SIG-M5 (cell line): ENCODE measurements around the gene DCST2.

Experiments used
- DNase-seq: peaks from one replicate; lab custom pipeline; 2025; lab: John Stamatoyannopoulos, UW

The DCST2 gene

DNA sequence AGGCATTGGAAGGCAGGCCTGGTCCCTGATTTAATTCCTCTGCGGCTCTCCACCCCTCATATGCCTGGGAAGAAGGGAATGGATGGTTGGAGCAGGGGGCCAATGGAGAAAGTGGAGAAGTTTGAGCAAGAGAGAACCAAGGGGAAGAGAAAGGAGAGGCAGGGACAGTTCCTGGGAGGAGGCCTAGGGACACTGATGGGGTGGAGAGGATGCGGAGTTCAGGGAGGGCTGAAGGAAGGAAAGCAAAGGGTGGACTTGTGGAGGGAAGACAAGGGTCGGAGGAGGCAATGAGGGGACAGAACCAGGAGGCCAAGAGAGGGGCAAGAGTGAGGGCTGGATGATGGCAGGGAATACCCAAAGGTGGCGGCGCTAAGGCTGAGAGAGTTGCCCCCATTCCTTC is 23.8 kb downstream of the DCST2 start:
- no peak for DNase-seq

DNA sequence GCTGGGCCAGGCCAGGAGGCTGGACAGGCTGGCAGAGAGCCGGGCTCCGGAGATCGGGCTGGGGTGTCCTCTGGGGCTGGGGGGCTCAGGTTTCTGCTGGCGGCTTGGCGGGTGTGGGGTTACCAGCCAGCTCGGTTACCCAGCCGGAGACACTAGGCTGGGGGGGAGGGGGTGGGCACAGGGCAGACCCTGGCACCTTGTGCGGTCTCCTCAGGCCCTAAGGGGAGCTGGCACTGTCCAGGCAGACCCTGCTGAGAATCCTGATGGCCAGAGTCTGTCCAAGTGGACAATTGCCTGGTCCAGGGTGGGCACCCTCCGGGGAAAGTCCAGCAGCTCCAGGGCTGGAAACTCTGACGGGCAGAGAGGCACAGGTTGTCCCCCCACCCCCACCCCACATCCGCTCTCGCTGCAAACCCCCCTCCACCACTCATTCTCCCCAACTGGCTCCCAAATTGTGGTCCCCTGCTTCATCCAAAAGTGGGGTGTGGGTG is 24.3 kb downstream of the DCST2 start:
- DNase-seq: no peak

- no peak for DNase-seq
These were observed 25.3 kb downstream of the DCST2 start for GRCh38 chr1:155008015-155008941.

DNA sequence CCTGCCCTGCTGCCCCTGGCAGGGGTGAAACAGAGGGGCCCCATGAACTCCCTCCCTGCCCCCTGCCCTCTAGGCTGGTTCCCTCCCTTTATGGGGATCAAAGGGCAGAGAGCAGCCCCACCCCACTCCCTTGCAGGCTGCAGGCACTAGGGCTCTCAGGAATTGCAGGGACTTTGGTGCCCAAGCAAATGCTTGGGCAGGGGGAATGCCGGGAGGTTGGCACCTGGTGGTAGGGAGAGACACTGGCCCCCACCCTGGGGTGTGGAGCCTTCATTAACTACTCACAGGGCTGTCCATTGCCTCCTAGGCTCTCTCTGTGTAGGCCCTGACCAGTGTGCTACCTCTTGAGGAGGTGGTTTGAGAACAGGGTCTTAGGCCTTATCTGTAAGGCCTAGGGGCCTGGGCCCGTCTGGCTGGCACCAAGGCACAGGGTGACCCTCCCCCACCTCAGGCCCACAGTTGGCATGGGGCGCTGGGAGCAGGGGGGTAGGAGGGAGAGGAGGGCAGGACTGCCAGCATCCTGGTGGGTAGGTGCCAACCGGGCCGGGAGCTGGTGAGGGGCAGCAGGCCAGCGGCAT is 26.2 kb downstream of the DCST2 start:
- DNase-seq: no peak

GRCh38 chr1:155006601-155007101 is 26.9 kb downstream of the DCST2 start:
- no peak for DNase-seq

GRCh38 chr1:155005076-155006011 is 28.2 kb downstream of the DCST2 start:
- no peak for DNase-seq

DNA sequence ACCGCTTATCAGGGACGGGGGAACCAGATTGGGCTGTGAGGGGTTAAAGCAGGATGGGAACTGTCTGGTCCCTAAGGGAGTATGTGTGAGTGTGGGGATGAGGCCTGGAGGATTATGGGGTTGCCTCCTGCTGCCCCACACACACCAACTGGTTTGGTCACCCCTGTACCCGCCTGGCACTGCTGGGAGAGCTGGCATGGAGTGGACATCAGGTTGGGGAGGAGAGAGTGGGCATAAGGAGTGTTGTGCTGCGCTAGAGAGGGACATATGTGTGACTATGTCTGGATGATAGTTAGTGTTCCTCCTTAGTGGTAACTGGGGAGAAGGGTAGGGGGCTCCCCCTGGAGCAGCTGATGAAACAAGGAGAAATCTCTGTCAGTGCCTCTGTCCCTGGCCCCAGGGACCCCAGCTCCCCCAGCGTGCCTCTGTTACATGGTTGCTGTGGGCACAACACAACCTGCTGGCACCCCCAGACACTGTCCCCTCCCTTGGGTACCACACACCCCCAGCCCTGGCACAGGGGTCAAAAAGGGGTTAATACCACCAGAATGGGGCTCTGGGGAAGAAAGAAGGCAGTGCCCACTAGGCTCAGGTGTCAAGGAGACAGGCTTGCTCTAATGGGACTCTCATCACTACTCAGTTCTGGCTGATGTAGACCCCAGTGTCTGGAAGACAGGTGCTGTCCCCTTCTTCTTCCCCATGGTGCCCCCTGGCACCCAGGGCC is 29.1 kb downstream of the DCST2 start:
- no peak for DNase-seq

DNA sequence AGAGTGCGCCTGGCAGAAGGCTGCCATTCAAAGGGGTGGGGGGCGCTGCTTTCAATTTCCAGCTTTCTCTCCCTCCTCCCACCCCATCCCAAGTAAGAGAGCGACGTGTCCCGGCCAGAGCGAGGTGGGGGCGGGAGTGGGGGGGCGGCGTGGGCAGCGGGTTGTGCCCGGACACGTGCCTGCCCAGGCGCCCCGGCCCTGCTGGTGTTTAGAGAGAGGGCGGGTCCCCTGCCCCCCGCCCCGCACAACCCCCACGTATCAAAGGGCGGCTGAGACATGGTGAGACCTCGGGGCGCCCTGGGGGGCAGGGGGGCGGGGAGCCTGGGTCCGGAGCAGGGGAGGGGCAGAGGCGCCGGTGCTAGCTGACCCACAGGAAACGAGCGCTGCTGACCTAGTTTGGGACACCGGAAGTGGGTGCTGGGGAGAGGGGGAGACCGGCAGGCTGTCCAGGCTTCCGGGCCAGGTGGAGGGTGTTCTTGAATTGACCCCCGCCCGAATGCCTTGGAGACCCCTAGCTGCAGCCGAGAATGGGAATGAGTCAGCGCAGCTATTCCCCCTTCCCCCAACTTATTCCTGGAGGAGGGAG is 29.7 kb downstream of the DCST2 start:
- DNase-seq: no peak

- DNase-seq: no peak
These were observed 30.3 kb downstream of the DCST2 start for GRCh38 chr1:155003227-155003765.

DNA sequence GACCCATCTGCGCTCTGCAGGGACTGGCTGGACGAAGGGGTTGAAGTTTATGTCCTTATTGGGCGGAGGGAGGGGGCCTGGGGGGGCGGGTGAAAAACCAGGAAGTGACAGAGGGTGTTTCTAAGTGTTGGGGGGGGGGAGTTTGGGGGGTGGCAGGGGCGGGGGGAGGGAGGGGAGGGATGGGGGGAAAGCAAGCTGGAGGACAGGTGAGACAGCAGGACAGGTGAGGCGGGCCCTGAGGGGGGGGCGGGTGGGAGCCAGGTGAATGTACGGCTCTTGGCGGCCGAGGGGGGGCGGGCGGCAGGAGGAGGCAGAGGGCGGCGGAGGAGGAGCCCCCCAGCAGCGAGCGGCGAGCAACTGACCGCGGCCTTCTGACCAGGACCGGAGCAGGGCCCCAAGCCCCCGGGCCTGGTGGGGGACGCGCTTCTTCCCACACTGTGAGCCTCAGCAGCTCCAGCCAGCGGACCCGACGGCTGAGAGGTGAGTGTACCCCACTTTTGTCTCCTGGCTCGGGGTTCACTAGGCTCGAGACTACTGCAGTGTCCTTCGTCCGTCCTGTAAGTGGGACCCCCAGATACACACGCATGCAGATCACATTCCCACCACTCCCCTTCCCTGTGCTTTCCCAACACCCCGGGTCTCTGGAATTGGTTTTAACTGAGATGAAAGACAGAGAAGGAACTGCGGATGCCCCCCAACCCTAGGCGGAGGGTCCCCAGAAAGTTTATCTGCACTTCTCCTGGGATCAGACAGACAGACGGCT is 30.9 kb downstream of the DCST2 start, which contains the start of gene ZBTB7B:
TSS of gene ZBTB7B (plus strand) at position 339 of the 763 bp plus-strand sequence. CDS start 11,859 bp downstream, outside the sequence.
- DNase-seq: no peak

DNA sequence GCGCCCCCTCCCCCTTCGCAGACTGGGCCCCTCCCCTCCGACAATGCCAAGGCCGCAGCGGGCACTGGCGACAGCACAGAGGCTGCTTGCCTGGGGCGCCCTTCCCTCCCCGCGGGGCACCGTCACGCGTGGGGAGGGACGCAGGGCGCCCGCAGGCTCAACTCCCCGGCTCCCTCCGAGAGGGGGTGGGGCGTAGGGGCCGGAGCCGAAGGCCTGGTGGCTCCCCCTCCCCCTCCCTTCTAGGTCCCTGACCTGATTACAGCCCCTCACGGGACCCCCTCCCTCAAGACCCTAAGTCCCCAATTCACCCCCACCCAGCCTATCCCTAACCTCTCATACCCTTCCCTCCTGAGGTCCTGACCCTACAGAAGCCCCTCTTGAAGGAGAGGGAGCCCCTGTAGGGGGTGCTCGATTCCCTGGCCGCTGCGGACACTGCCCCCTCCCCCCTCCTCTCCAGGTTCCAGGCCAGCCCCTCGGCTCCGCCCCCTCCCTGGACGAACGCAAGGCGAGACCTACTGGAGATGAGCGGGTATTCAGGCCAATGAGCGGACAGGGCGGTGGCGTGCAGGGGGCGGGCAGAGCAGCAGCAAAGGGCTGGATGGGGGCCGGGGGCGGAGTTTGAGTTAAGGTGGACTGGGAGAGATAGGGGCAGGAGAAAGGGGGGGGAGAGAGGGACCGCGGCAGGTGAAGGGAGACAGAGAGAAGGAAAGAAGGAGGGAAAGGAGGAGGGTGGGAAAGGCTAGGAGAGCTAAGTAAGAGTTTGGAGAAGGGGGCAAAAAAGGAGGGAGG is 31.7 kb downstream of the DCST2 start:
- peak; percentile 98 for DNase-seq

- DNase-seq: no peak
These were observed 32.2 kb downstream of the DCST2 start for GRCh38 chr1:155001425-155001674.

GRCh38 chr1:155000726-155001424 is 32.7 kb downstream of the DCST2 start:
- no peak for DNase-seq

DNA sequence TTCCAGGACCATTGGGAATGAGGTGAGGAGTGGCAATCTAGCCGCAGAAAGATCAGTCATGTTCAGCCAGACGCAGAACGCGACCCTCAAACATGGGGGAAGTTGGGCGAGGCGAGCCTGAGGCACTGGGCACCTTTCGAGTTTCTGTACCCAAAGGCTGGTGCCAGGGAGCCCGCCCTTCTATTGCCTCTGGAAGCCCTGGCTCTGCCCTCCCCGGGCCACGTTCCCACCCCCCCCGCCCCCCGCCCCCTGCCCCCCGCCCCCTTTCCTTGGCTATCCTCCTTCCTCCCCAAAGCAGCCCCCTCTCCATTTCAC is 33.2 kb downstream of the DCST2 start:
- no peak for DNase-seq

DNA sequence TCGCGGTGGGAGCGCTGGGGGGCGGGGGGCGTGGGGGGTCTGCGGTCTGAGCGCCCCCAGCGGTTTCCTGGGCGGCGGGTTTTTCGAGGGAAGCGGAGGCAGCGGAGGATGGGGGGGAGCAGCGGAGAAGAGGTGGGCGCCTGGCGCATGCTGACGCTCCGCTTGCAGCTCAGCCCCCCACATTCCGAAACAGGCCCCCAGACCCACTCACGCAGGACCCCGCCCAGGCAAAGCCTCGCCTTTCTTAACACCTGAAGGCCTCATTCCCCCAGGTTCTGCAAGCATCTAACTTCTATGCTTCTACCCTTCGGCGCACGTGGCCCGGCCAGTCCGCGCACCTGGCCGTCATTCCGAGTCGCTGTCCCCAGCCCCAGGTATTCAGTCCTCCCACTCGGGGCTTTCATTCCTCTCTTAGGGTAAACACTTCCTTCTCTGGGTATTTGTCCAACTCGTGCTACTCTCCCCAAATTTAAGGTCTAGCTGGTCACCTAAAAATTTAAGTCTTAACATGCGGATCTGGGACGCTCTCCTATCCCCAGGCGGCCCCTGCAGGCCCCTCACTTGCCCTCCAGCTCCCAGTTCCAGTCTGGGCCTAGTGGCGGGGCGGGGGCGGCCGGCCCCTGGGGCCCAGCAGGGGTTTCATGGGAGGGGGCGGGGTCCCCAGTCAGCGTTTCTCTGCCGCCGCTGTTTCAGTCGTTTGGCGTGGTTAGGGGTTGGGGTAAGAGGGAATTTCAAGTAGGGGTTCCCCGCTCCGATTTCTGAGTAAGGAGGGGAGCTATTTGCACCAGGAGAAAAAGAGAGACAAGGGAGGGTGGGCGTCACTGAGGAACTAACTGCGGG is 33.8 kb downstream of the DCST2 start:
- DNase-seq: no peak

GRCh38 chr1:154998818-154999570 is 34.6 kb downstream of the DCST2 start:
- no peak for DNase-seq

DNA sequence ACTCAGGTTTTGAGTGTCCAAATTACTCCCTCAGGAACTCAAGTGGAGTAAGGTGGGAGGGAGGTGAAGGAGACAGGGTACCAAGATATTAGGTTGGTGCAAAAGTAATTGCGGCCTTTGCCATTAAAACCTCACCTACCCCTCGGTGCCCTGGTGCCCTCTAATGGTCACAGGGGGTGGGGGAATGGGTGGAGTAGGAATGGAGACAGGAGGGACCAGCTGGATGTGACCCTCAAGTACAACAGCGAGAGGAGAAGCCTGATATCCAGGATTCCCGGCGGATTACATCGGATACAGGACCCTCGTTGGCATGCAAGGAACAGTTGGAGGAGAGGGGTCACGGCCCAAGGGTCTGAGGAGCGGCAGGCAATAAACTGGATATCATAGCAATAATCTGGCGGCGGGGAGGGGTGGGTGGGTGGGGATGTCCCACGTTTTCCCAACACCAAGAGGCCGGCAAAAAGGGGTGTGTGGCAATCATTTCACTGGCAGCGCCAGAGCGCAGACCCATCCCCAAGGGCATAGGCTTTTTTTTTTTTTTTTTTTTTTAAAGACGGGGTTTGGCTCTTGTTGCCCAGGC is 35.3 kb downstream of the DCST2 start:
- DNase-seq: no peak
